NCI-H345 treated with DMSO at 0.1 percent for 48 hours (cell line): ENCODE measurements around the gene KANSL1L.

Experiments used
- DNase-seq: peaks from one replicate; lab custom pipeline; 2025; ENCODE audit not compliant: unreplicated experiment; lab: John Stamatoyannopoulos, UW

Gene KANSL1L

DNA sequence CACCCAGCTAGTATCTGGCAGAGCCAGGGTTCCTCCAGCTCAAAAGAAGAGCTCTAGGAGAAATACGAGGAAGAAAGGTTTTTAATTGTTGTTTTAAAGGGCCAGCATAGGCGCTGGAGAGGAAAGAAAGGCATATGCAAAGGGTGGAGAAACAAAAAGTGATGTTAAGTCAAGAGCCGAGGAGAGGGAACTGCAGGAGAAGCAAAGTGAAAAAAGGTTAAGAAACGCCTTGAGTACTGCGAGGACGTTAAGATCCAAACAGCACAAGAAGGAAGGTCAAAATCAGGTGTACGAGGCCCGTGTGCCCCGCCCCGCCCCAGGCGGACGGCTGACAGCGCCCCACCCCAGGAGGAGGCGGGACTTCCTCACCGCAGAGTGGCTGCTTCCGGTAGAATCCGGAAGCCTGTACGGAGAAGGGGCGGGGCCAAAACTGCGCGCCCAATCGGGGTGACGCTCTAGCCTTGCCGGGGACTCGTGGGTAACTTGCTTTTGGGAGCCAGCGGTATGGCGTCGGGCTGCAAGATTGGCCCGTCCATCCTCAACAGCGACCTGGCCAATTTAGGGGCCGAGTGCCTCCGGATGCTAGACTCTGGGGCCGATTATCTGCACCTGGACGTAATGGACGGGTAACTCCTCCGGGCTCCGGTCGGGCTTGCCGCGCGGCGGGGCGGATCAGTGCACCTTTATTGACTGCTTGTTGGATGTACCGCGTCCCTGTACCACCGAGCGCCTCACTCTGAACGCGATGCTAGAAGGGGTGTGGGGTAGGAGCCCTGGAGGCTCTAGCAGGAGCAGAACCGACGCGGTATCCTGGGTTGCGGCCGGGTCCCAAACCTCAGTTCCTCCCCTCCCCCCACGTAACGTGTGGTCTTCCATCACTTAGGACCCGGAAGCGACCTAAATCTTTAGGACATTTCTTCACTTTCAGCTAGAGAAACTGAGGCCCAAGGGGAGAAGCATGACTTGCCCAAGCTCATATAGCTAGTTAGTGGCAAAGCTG is 168.8 kb downstream of the KANSL1L start, which contains the start of gene RPE:
Gene RPE, plus strand, starts transcription at position 481 of the 1,000 bp plus-strand sequence. Its CDS starts 24 bp downstream, at position 505.
- peak; percentile 96 for DNase-seq

DNA sequence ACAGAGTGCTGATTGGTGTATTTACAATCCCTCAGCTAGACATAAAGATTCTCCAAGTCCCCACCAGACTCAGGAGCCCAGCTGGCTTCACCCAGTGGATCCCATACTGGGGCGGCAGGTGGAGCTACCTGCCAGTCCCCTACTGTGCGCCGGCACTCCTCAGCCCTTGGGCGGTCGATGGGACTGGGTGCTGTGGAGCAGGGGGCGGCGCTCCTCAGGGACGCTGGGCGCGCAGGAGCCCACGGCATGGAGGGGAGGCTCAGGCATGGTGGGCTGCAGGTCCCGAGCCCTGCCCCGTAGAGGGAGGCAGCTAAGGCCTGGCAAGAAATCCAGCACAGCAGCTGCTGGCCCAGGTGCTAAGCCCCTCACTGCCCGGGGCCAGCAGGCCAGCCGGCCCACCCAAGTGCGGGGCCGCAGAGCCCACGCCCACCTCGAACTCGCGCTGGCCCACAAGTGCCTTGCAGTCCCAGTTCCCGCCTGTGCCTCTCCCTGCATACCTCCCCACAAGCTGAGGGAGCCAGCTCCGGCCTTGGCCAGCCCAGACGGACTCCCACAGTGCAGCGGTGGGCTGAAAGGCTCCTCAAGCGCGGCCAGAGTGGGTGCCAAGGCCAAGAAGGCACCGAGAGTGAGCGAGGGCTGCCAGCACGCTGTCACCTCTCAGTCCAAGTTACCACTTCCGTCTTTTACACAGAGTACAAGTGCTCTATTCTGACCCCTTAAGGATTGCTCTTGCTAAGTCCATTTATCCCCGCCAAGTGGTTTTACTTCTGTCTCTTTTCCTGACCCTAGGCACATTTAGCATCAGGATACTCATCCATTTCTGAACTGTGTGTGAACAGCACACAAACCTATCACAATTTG is 170.5 kb downstream of the KANSL1L start:
- no peak for DNase-seq

DNA sequence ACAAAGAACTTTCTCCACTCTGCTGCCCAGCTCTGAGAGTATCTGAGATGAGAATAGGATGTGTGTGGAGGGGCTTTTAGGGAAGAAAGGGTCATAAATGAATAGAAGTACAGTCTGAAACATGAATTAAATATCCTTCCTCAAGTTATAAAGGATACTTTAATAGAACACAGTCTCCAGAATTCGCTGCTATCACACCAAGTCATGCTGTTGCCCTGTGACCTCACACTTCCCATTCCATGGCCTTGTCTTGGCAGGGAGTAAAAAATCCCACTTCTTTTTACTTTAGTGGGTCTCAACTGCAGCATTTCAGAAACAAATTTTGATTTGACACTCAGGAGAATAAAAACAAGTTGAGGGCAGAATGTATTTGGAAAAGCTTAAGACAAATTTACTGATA is 172.6 kb downstream of the KANSL1L start:
- DNase-seq: no peak

DNA sequence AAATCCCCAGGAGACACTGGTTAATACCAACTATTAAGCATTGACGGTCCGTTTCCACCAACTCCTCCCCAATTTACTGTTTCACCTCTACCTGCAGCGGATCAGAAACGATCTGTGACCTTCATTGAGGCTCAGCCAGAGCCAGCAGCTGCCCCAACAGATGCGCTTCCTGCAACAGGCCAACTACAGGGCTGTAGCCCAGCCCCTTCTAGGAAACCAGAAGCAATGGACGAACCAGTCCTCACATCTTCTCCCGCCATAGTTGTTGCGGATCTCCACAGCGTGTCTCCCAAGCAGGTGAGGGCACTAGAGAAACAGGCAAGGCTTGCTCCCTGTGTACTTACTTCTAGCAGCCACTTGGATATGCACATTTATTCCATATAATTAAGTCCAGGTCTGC is 177.2 kb downstream of the KANSL1L start:
- DNase-seq: no peak

DNA sequence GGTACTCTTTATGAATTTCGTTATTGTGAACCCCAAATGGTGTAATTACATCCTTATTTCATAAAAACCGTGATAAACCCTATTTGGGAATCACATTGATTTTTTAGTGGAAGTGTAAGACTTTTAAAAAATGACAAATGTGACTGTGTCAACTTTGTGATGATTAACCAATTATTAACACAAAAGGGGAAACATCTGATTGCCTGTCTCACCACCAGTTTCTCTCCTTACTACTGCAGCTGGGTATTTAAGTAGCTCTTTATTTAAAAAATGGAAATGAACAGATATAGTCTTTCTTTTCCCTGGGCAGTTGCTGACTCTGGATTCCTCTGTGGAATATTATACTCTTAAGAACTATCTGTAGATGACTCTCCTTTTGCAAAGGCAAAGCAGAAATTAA is 180.4 kb downstream of the KANSL1L start:
- no peak for DNase-seq

DNA sequence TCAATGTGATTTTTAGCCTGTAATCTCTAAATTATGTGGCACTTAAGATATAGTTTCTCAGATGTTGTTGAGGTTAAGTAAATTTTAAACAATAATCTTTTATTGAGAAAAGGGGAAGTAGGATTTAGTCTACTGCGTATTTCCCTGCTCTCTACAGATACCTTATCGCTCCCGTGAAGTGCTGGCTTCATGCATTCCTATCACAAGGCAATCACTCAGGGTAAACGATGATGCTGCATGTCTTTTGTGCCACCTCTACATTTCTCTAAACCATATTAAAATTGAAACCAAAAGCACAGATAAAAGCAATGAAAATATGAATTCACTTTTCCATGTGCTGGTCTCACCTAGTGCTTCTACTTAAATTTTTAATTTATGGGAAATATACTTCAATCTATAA is 183.2 kb downstream of the KANSL1L start:
- DNase-seq: no peak

DNA sequence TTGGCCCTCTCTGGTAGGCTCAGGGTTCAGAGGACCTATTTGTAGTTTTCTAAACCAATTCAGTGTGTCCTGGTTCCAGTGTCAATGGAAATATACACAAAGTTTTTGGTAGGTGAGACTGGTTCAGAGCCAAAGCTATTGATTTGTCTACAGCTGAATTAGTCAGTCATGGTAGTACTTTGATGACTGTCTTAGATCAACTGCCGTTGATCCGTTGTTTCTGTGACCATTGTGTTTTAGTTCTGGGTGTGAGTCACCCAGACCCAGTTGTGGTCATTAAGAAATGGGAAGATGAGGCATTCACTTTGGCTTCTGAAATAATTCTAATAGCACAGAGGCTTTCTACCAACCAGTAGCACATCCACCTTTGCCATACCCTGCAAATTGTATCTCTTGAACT is 184.8 kb downstream of the KANSL1L start:
- no peak for DNase-seq

DNA sequence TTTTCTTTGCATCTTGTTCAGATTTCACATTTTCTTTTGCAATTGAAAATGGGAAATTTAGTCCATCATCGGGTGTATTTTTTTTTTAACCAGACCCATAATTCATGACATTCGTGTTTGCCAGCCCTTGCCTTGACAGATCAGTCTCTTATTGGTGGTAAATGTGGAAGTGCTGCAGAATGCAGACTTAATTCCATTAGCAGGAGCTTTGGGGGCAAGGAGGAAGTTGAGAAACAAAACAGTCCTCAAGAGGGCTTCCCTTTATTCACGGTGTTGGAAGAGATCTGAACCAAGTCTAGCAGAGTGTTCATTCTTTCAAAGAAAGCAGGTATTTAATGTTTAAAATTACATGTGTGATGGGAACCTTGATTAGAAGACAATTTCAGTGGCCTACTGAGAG is 185.3 kb downstream of the KANSL1L start:
- no peak for DNase-seq

DNA sequence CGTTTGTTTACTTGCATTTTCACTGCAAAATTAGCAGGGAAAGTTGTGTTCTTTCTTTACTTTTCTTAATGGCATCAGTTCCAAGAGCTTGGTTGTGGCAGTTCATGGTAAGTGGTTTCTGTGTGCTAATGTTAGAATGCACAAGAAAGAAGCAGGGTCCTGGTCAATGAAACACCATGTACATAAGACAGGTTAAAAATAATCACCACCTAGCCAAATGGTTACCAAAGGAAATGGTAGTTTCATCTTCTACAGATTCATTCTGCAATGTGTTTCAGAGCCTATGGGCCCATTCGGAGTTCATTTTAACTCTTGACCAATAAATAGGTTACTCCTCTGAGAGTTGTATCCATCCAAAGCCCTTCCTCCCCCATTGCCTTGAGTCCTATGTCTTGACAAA is 186.9 kb downstream of the KANSL1L start:
- DNase-seq: no peak

DNA sequence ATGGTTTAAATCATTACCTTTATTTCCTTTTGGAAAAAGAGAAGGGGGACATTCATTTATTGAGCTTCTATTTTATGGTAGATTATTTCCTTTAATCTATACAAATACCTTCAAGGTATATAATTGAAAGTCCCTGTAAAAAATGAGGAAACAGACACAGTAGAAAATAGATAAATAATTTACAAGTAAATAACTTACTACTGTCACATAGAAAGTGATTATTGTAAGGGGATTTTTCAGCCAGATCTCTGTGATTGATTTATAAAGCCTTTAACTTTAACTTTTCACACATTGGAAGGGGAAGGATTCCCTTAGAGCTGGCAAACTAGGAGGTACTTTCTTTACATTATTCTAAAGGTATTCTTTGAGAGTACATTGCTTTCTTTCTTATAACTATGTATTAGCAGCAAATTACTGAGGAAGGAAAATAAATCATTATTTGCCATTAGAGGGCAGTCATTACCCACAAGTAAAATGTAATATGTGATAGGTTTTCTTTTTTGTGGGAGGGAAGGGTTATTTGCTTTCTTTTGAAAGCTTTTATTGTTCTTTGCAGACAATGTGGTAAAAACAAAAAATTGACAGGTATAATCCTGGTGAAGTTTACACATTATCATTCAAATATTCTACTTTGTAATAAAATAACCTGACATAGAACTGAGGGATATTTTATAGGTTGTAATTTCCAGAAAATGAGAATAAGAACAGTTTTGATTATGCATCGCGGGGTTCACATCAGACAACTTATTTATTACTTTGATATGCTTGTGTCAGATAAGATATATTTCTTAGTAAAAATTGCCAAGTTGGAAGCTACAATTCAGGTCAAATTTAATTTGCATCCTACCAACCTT is 193.6 kb downstream of the KANSL1L start:
- DNase-seq: no peak

DNA sequence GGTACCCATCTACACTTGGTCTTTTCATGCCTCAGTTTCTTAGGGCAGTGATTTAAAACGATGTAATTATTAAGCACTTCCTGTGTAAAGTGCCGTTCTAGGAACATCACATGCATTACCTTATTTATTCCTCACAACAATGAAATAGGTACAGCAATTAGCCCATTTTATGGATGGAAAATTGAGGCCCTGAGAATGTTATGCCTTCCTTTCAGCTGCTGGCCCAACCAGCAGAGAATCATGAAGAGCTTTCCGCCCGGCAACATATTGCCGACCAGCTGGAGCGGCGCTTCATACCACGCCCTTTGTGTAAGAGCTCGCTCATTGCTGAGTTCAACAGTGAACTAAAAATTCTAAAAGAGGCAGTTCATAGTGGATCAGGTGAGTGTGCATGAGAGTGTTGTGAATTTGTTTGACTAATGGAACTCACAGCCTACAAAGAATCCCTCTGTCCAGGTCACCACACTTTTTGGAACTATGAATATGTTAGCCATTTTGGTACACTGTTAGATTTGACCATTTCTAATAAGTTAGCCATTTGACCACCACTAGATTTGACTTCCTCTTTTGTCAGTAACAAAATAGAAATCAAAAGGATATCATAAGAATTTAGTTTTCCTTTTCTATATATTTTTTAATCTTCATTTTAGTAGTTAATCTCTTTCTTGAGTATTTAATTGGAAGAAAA is 194.4 kb downstream of the KANSL1L start:
- DNase-seq: no peak

DNA sequence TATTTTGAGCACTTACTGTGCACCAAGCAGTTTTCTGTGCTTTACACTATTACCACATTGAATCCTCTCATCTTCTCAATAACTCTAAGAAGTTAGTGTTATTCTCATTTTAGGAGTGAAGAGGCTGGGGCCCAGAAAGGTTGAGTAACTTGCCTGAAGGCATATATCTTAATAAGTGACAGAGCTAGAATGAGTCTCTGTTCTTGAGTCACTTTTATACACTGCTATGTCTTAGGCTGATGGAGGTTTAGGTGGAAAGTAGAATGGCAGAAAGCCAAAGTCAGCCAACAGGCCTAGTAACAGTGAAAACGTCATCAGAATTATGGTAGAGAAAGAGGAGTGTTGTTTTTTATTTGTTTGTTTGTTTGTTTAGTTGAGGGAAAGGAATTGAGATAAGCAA is 196.6 kb downstream of the KANSL1L start:
- no peak for DNase-seq

DNA sequence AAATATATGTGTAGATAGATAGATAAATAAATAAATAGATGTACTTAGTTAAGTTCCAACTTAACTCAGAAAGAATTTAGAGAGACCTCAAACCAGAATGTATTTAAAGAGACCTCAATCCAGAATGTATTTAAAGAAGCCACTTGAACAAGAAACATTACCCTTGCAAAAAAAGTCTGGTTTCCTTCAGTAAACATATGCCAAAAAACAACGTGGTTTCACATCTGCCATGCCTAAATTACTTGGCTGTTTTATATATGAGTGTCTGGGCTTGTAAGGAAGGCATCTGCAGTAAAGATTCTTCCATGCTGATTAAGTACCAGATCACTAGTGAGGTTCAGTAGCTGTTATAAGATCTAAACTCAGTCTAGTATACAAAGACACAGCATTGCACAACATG is 197.9 kb downstream of the KANSL1L start:
- DNase-seq: no peak
